CD8-positive, alpha-beta memory T cell (primary cell): ENCODE results near the gene C14orf132. TPM values are rescaled to one million over a fixed set of nuclear protein-coding genes. Genes with fewer than 3 reads are reported as not detected.

Source experiments
- CTCF ChIA-PET: fragments of 350-600 bp; sonication (Branson Sonifier 250); formaldehyde crosslinking; loops from one replicate; lab custom pipeline; 2021; ENCODE audit warnings: antibody characterized with exemption; lab: Charles Lee
- POLR2A ChIA-PET: fragments of 350-600 bp; sonication (Branson Sonifier 250); formaldehyde crosslinking; loops from one replicate; lab custom pipeline; 2021; ENCODE audit warnings: antibody characterized with exemption; lab: Charles Lee
- DNase-seq, 5 donors: peaks; one replicate each; pipeline versions ENCODE4 v3.0.0 to v3.0.0-alpha.2; 2020 to 2022; ENCODE audit warnings: mixed read lengths in 1 of 5
- H3K27ac ChIP-seq: one replicate; pipeline ENCODE4 v1.7.0; 2013; ENCODE audit warnings: low read depth, mild to moderate bottlenecking, low read length, moderate library complexity
- H3K27me3 ChIP-seq: 2 replicates; pipeline ENCODE4 v1.7.0; 2013; ENCODE audit warnings: low read length, mild to moderate bottlenecking; ENCODE audit not compliant: insufficient read depth, poor library complexity, severe bottlenecking
- H3K36me3 ChIP-seq: 2 replicates; pipeline ENCODE4 v1.7.0; 2013; ENCODE audit warnings: mild to moderate bottlenecking, low read length, moderate library complexity; ENCODE audit not compliant: insufficient read depth
- H3K4me1 ChIP-seq: 2 replicates; pipeline ENCODE4 v1.7.0; 2013; ENCODE audit warnings: mild to moderate bottlenecking, low read length, moderate library complexity; ENCODE audit not compliant: insufficient read depth
- H3K4me3 ChIP-seq: 2 replicates; pipeline ENCODE4 v1.7.0; 2013; ENCODE audit warnings: mild to moderate bottlenecking, low read length
- H3K9me3 ChIP-seq: 2 replicates; pipeline ENCODE4 v1.7.0; 2013; ENCODE audit warnings: mild to moderate bottlenecking, low read length
- H3K27ac Mint-ChIP-seq, 8 donors: one replicate each; pipeline ENCODE4 v1.8.0; 2020 to 2021; ENCODE audit warnings: mixed read lengths in 8 of 8, mild to moderate bottlenecking in 6 of 8, inconsistent platforms in 3 of 8, moderate library complexity in 3 of 8
- H3K27me3 Mint-ChIP-seq, 2 donors: one replicate each; pipeline ENCODE4 v1.8.0; 2020 to 2021; ENCODE audit warnings: mixed read lengths in 2 of 2, mild to moderate bottlenecking in 1 of 2, moderate library complexity in 1 of 2
- H3K36me3 Mint-ChIP-seq, 3 donors: one replicate each; pipeline ENCODE4 v1.8.0; 2020 to 2021; ENCODE audit warnings: mixed read lengths in 3 of 3, inconsistent platforms in 1 of 3, mild to moderate bottlenecking in 1 of 3
- H3K4me1 Mint-ChIP-seq, 3 donors: one replicate each; pipeline ENCODE4 v1.8.0; 2020 to 2021; ENCODE audit warnings: mixed read lengths in 3 of 3, inconsistent platforms in 1 of 3, mild to moderate bottlenecking in 1 of 3
- H3K4me3 Mint-ChIP-seq, 7 donors: one replicate each; pipeline ENCODE4 v1.8.0; 2020 to 2021; ENCODE audit warnings: mixed read lengths in 7 of 7, mild to moderate bottlenecking in 6 of 7, moderate library complexity in 4 of 7, inconsistent platforms in 2 of 7
- H3K9me3 Mint-ChIP-seq, 5 donors: one replicate each; pipeline ENCODE4 v1.8.0; 2020 to 2022; ENCODE audit warnings: mixed read lengths in 5 of 5, mild to moderate bottlenecking in 3 of 5, moderate library complexity in 2 of 5, inconsistent platforms in 1 of 5
- polyA plus RNA-seq: library from polyadenylated mRNA; unstranded; fragments of 300-500 nt; fragmentation: Illumina TruSeq; gene quantifications from one replicate; pipeline ENCODE4 v1.2.3, GENCODE V29; 2021
- total RNA-seq, 2 experiments: library from RNA; stranded (reverse); gene quantifications; one replicate each; pipeline ENCODE4 v1.2.3, GENCODE V29; 2021

The C14orf132 gene
- total and polyA plus RNA-seq, 3 experiments from 2014 or later, result 0.29 to 0.61 (median 0.58) TPM

- H3K4me3 Mint-ChIP-seq, result no peak overlapping the region
- no peak for DNase-seq
- H3K27me3 Mint-ChIP-seq, result peaks cover 13 to 28% of the 10 kb centered on the region in 2 donors
- CTCF ChIA-PET, result no interaction called here
- POLR2A ChIA-PET, result no interaction called here
- Histone ChIP-seq H3K4me3 (no peak overlapping the region), H3K27ac (no peak overlapping the region), H3K4me1 (peaks cover 22% of the 10 kb centered on the region), H3K9me3 (no peaks in the 10 kb centered on the region), H3K36me3 (no peaks in the 10 kb centered on the region), H3K27me3 (no peaks in the 10 kb centered on the region)
- H3K27ac Mint-ChIP-seq, result no peak overlapping the region
- H3K36me3 Mint-ChIP-seq, result no peaks in the 10 kb centered on the region
- H3K4me1 Mint-ChIP-seq, result peaks cover 0 to 12% (median 11%) of the 10 kb centered on the region in 3 donors
- no peaks in the 10 kb centered on the region for H3K9me3 Mint-ChIP-seq
These were observed 80.8 kb downstream of the C14orf132 start for GRCh38 chr14:96119947-96120346.

- H3K4me3 Mint-ChIP-seq, result no peak overlapping the region
- Histone ChIP-seq H3K27ac (no peak overlapping the region), H3K36me3 (no peaks in the 10 kb centered on the region), H3K9me3 (no peaks in the 10 kb centered on the region), H3K4me3 (no peak overlapping the region), H3K27me3 (no peaks in the 10 kb centered on the region), H3K4me1 (peaks cover 27% of the 10 kb centered on the region)
- no peak overlapping the region for H3K27ac Mint-ChIP-seq
- DNase-seq, result no peak
- CTCF ChIA-PET, result no interaction called here
- POLR2A ChIA-PET, result no interaction called here
- H3K36me3 Mint-ChIP-seq, result no peaks in the 10 kb centered on the region
- H3K4me1 Mint-ChIP-seq, result peaks cover 0 to 15% (median 12%) of the 10 kb centered on the region in 3 donors
- peaks cover 13 to 24% of the 10 kb centered on the region in 2 donors for H3K27me3 Mint-ChIP-seq
- H3K9me3 Mint-ChIP-seq, result no peaks in the 10 kb centered on the region
These were observed 81.2 kb downstream of the C14orf132 start for GRCh38 chr14:96120392-96120791.

- Histone ChIP-seq H3K4me1 (peaks cover 32% of the 10 kb centered on the region), H3K9me3 (no peaks in the 10 kb centered on the region), H3K36me3 (no peaks in the 10 kb centered on the region), H3K4me3 (no peak overlapping the region), H3K27ac (no peak overlapping the region), H3K27me3 (no peaks in the 10 kb centered on the region)
- no peak for DNase-seq
- peaks cover 13 to 24% of the 10 kb centered on the region in 2 donors for H3K27me3 Mint-ChIP-seq
- ChIA-PET CTCF (no interaction called here), POLR2A (no interaction called here)
- no peaks in the 10 kb centered on the region for H3K9me3 Mint-ChIP-seq
- peaks cover 3 to 20% (median 17%) of the 10 kb centered on the region in 3 donors for H3K4me1 Mint-ChIP-seq
- no peak overlapping the region for H3K4me3 Mint-ChIP-seq
- no peak overlapping the region for H3K27ac Mint-ChIP-seq
- H3K36me3 Mint-ChIP-seq, result no peaks in the 10 kb centered on the region
These were observed 81.8 kb downstream of the C14orf132 start for GRCh38 chr14:96120941-96121340.

GRCh38 chr14:96121660-96122395 lies 82.7 kb downstream of the C14orf132 start:
- Histone ChIP-seq H3K27ac (no peak overlapping the region), H3K9me3 (no peaks in the 10 kb centered on the region), H3K4me3 (no peak overlapping the region), H3K36me3 (no peaks in the 10 kb centered on the region), H3K27me3 (no peaks in the 10 kb centered on the region), H3K4me1 (peaks cover 33% of the 10 kb centered on the region)
- Mint-ChIP-seq H3K4me3 (no peak overlapping the region), H3K4me1 (peaks cover 12 to 29% (median 25%) of the 10 kb centered on the region in 3 donors), H3K27me3 (peaks cover 10 to 27% of the 10 kb centered on the region in 2 donors), H3K36me3 (no peaks in the 10 kb centered on the region), H3K27ac (no peak overlapping the region), H3K9me3 (no peaks in the 10 kb centered on the region)
- POLR2A ChIA-PET, result no interaction called here
- CTCF ChIA-PET, result no interaction called here
- DNase-seq, result no peak

GRCh38 chr14:96122496-96122895 lies 83.3 kb downstream of the C14orf132 start:
- Histone ChIP-seq H3K27me3 (no peaks in the 10 kb centered on the region), H3K9me3 (no peaks in the 10 kb centered on the region), H3K4me1 (peaks cover 33% of the 10 kb centered on the region), H3K36me3 (no peaks in the 10 kb centered on the region), H3K4me3 (no peak overlapping the region), H3K27ac (no peak overlapping the region)
- Mint-ChIP-seq H3K27ac (no peak overlapping the region), H3K27me3 (peaks cover 5 to 23% of the 10 kb centered on the region in 2 donors), H3K36me3 (no peaks in the 10 kb centered on the region), H3K4me1 (peaks cover 14 to 33% (median 23%) of the 10 kb centered on the region in 3 donors), H3K4me3 (no peak overlapping the region), H3K9me3 (no peaks in the 10 kb centered on the region)
- ChIA-PET CTCF (no interaction called here), POLR2A (no interaction called here)
- no peak for DNase-seq

GRCh38 chr14:96125536-96125935 lies 86.4 kb downstream of the C14orf132 start:
- no peak for DNase-seq
- H3K27me3 Mint-ChIP-seq, result peaks cover 7 to 28% of the 10 kb centered on the region in 2 donors
- Histone ChIP-seq H3K9me3 (no peaks in the 10 kb centered on the region), H3K27me3 (no peaks in the 10 kb centered on the region), H3K4me1 (peaks cover 29% of the 10 kb centered on the region), H3K36me3 (no peaks in the 10 kb centered on the region), H3K27ac (no peak overlapping the region), H3K4me3 (no peak overlapping the region)
- H3K27ac Mint-ChIP-seq, result peak overlapping the region in 3 of 8 donors; percentile 33 to 99 (median 61)
- H3K4me1 Mint-ChIP-seq, result peaks cover 14 to 33% (median 23%) of the 10 kb centered on the region in 3 donors
- no peaks in the 10 kb centered on the region for H3K36me3 Mint-ChIP-seq
- POLR2A ChIA-PET, result no interaction called here
- H3K9me3 Mint-ChIP-seq, result no peaks in the 10 kb centered on the region
- H3K4me3 Mint-ChIP-seq, result no peak overlapping the region
- CTCF ChIA-PET, result no interaction called here

GRCh38 chr14:96126339-96126782 lies 87.2 kb downstream of the C14orf132 start:
- peak overlapping the region; percentile 33 for H3K27ac ChIP-seq

GRCh38 chr14:96126783-96127271 lies 87.7 kb downstream of the C14orf132 start:
- Histone ChIP-seq H3K36me3 (no peaks in the 10 kb centered on the region), H3K4me3 (no peak overlapping the region), H3K27me3 (no peaks in the 10 kb centered on the region), H3K4me1 (peaks cover 29% of the 10 kb centered on the region), H3K27ac (peak overlapping the region; percentile 33), H3K9me3 (no peaks in the 10 kb centered on the region)
- Mint-ChIP-seq H3K27me3 (peaks cover 7 to 26% of the 10 kb centered on the region in 2 donors), H3K4me1 (peaks cover 14 to 33% (median 23%) of the 10 kb centered on the region in 3 donors), H3K36me3 (no peaks in the 10 kb centered on the region), H3K4me3 (peak overlapping the region in 5 of 7 donors; percentile 51 to 71 (median 62)), H3K9me3 (no peaks in the 10 kb centered on the region), H3K27ac (peak overlapping the region in 7 of 8 donors; percentile 71 to 99 (median 95))
- ChIA-PET POLR2A (no interaction called here), CTCF (interaction anchor here (0.6 kb wide), 1 partner anchor 10 kb away, joined by 3 read pairs; no protein-coding TSS in a partner anchor)
- DNase-seq, result no peak

More at GRCh38 chr14:96126339-96126782, 87.2 kb downstream of the C14orf132 start:
- no peak overlapping the region for H3K4me3 ChIP-seq
- POLR2A ChIA-PET, result no interaction called here
- H3K4me1 ChIP-seq, result peaks cover 29% of the 10 kb centered on the region
- Mint-ChIP-seq H3K4me1 (peaks cover 14 to 33% (median 23%) of the 10 kb centered on the region in 3 donors), H3K36me3 (no peaks in the 10 kb centered on the region), H3K4me3 (peak overlapping the region in 6 of 7 donors; percentile 51 to 71 (median 62)), H3K27me3 (peaks cover 7 to 26% of the 10 kb centered on the region in 2 donors), H3K27ac (peak overlapping the region in 7 of 8 donors; percentile 71 to 99 (median 95)), H3K9me3 (no peaks in the 10 kb centered on the region)
- no peaks in the 10 kb centered on the region for H3K36me3 ChIP-seq
- CTCF ChIA-PET, result interaction anchor here (0.6 kb wide), 1 partner anchor 10 kb away, joined by 3 read pairs; no protein-coding TSS in a partner anchor
- H3K27me3 ChIP-seq, result no peaks in the 10 kb centered on the region
- DNase-seq, result peak in 3 of 5 donors; percentile 38 to 73 (median 54)
- H3K9me3 ChIP-seq, result no peaks in the 10 kb centered on the region
